NCI-H2081 treated with DMSO at 0.1 percent for 48 hours (cell line): Measurements from ENCODE around the gene NFKBIL1.
"Not testable (repeated sequence)": the region's sequence is repeated elsewhere in the genome, so short reads cannot be mapped to it uniquely, and the experiment has no call there.

Experiments used
- DNase-seq: peaks from one replicate; lab custom pipeline; 2025; lab: John Stamatoyannopoulos, UW

Gene NFKBIL1

GRCh38 chr6:31581434-31582229 is 34.2 kb downstream of the NFKBIL1 start:
- no peak for DNase-seq

- no peak for DNase-seq
These were observed 34.8 kb downstream of the NFKBIL1 start, which contains the start of gene LTB for GRCh38 chr6:31582230-31582643. LTB (minus strand) TSS chr6:31582424; CDS start chr6:31582417, 7 bp downstream.

GRCh38 chr6:31585491-31585890 is 38.1 kb downstream of the NFKBIL1 start:
- DNase-seq: no peak

- DNase-seq: no peak
These were observed 38.6 kb downstream of the NFKBIL1 start, which contains the start of gene LST1 for GRCh38 chr6:31586008-31586407. LST1 (plus strand) TSS chr6:31586277; CDS start chr6:31587300, 1,023 bp downstream.

- DNase-seq: no peak
These were observed 39.3 kb downstream of the NFKBIL1 start for GRCh38 chr6:31586599-31587281.

GRCh38 chr6:31587791-31588777 is 40.7 kb downstream of the NFKBIL1 start:
- no peak for DNase-seq

- DNase-seq: no peak
These were observed 41.7 kb downstream of the NFKBIL1 start for GRCh38 chr6:31588871-31589650.

- not testable (repeated sequence) for DNase-seq
These were observed 43.3 kb downstream of the NFKBIL1 start for GRCh38 chr6:31590691-31591090.

GRCh38 chr6:31592396-31592771 is 45.0 kb downstream of the NFKBIL1 start:
- DNase-seq: no peak

- no peak for DNase-seq
These were observed 49.6 kb downstream of the NFKBIL1 start for GRCh38 chr6:31597006-31597405.

- DNase-seq: no peak
These were observed 59.9 kb downstream of the NFKBIL1 start for GRCh38 chr6:31607317-31607716.
